OCI-M2 (cell line): ENCODE results near the gene SGK1.

Experiments used
- DNase-seq: peaks from one replicate; lab custom pipeline; 2025; ENCODE audit not compliant: unreplicated experiment; lab: John Stamatoyannopoulos, UW

Gene SGK1

DNA sequence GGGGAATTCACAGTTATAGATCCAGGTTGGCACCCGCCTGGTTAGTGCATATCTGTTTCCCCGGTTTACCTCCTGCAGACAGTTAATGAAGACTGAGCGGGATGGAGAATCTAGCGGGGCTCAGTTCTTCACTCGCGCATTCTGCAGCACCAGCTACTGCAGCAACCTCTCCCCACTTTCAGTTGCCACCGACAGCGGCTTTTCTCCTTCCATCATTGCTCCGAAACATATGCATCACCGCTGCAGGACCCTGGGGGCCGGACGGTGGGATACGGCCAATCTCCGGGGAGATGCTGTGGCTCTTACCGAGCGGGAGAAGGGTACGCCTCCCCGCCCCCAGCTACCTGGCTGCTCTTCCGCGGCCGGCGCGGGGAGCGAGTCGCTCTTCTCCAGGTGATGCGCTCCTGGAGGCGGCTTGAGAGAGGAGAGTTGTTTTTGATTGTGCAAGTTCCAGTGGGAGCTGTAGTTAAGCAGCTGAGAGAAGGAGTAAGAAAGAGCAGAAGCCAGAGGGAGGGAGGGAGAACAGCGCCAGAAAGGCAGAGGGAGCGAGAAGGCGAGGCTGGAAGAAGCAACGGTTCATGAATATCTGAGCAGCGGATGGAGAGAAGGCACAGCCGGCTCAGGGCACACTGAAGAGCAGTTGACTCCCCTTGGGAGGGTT is at the start of gene SGK1:
SGK1 (minus strand) TSS at position 642 of the 661 bp plus-strand sequence. CDS start 652 bp downstream, outside the sequence.
- no peak for DNase-seq

- DNase-seq, result no peak
Measured at GRCh38 chr6:134363323-134364039, 45.6 kb upstream of the SGK1 start.

DNA sequence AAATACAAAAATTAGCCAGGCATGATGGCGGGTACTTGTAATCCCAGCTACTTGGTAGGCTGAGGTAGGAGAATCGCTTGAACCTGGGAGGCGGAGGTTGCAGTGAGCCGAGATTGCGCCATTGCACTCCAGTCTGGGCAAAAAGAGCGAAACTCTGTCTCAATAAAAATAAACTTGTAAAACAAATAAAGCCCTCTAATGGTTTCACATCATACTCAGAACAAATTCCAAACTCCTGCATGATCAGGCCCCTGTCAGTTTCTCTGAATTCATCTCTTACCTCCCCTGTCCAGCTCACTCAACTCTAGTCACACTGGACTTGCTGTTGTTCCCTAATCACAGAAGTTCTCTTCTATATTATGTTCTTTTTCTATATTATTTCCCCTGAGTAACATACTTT is 43.1 kb upstream of the SGK1 start:
- DNase-seq, result no peak

DNA sequence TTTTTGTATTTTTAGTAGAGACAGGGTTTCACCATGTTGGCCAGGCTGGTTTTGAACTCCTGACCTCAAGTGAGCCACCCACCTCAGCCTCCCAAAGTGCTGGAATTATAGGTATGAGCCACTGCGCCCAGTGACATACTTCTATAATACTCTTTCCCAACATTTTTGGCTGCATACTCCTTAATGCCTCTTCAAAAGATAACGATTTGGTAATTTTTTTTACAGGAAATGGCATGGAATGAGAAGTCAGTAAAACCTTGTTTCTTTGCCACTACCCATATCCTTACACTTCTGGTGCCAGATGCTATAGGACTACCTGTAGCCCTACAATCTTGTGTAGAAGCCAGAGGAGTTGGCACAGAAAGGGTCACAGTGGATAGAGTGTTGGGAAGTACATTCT is 41.4 kb upstream of the SGK1 start:
- no peak for DNase-seq

GRCh38 chr6:134358320-134358719 is 40.4 kb upstream of the SGK1 start:
- no peak for DNase-seq

DNA sequence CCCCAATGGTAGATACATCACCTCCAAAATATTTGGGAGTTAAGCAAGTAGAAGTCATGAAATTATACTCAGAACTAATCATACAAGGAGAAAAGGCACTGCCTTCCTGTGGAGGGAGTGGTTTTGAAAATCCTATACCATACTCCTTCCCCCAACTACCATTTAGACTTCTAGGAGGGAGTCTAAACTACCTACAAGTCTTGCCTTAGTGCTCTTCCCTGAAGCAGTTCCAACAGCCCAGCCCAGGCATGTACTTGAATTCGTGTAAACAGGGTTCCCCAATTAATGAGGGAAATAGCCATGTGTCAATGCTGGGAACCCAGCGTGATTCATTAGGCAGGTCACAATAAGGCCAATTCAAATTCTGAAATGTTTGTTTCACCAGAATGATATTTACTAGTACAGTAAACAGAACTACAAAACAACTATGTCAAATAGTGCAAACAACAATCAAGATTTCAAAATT is 39.1 kb upstream of the SGK1 start:
- no peak for DNase-seq

GRCh38 chr6:134356405-134356804 is 38.5 kb upstream of the SGK1 start:
- no peak for DNase-seq

GRCh38 chr6:134352786-134353480 is 35.0 kb upstream of the SGK1 start:
- DNase-seq, result no peak

DNA sequence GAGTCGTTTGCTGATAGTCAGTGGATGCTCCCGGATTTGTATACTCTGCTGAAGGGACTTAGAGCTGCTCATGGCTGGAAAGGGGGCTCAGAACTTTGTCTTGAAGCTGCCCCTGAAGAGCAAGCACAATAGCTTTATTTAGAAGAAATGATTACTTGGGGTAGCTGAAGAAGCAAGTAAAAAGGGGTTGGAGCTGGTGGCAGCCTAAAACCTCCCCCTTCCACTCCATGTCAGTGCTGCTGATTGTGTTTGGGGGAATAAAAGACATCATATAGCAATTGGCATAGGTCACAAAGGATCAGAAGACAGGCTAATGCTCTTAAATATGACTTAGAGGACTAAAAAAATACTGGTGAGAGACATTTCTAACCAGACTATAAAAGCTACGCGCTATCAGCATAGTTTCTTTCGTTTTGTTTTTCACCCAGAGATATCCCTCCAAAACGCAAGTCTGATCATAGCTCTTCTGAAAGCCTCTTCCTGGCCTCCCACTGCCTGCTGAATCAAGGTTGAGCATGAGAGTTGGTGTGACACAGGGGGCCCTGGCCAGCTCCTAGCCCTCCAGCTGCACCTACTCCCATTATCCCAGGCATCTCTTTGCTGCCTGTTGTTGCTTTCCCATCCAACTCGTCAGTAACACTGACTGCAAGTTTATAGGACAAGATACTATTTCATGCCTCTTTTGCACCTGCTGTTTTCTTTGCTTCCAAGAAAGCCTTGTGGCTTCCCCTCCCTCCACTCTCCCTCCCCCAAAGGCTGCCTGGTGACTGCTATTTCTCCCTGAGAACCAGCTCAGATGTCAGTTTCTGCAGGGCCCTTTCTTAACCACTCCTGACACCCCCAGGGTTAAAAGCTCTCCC is 33.9 kb upstream of the SGK1 start:
- DNase-seq, result no peak

DNA sequence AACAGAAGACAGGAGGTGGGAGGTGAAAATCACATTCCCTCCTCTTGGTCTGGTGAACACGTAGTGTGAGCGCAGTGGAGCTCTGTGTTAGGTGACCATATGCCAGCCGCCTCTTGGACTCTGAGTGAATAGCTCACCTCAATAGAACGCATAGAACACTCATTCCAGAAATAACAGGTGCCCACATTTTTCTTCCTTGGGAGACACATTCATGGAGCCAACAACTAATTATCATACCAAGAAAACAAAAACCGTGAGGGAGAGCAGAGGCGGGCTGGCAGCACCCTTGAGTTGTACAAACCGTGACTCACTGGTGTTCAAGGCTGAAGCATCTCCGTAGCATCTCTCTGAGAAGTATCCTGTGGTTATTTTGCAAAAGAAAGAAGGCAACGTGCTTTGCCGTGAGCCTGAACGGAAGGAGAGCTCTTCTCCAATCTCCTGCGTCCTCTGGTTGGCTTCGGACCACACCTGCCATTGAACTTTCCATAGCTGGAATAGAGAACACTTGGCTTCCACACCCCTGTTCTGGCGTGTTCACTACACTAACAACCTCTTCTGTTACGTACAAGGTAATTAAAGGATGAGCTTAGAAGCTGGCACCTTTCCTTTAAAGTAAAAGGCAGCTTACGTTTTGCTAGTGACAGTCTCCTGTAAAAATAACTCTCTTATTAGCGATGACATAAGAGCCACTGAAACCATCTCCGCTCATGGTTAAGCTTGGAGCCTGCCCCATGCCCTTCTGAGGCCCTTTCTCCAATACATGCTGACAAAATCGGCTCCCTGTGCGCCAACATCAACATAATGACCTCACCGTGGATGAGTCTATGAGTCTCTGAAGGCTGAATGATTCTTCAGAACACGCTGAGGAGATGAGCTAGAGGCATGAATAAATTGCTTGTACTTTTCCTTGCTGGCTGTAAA is 30.2 kb upstream of the SGK1 start:
- DNase-seq, result no peak

- DNase-seq, result no peak
Measured at GRCh38 chr6:134346932-134347545, 29.1 kb upstream of the SGK1 start.

DNA sequence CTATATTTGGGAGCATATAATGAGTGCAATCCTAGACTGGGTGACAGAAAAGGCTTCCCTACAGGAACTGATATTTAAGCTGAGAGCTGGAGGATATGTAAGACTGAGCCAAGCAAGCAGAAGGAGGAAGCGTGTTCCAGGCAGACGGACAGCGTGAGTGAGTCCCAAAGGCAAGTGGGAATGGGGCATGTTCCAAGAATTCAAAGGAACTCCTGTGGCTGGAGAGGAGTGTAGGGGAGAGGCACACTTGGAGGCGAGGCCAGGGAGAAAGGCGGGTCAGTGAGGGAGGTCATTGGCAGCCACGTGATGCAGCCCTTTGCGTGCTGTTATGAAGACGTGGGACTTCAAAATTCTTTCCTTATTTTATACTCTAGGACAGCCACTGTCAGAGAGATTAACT is 27.9 kb upstream of the SGK1 start:
- no peak for DNase-seq

DNA sequence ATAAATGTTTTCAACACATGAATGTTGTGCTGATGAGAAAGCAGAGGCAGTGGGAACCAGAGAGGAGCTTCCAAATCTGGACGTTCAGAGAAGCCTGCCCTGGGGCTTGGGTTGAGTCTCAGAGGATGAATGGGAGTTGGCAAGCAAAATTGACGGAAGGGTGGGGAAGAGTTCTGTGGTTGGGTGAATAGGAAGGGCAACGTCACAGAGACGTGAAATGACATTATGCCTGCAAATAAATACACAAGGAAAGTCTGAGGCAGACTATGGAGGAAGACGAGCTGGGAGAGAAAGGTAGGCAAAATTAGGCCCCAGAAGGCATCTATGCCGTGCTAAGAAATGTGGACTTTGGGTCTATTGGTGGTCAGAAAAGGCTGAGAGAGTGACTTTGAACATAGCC is 25.2 kb upstream of the SGK1 start:
- no peak for DNase-seq

DNA sequence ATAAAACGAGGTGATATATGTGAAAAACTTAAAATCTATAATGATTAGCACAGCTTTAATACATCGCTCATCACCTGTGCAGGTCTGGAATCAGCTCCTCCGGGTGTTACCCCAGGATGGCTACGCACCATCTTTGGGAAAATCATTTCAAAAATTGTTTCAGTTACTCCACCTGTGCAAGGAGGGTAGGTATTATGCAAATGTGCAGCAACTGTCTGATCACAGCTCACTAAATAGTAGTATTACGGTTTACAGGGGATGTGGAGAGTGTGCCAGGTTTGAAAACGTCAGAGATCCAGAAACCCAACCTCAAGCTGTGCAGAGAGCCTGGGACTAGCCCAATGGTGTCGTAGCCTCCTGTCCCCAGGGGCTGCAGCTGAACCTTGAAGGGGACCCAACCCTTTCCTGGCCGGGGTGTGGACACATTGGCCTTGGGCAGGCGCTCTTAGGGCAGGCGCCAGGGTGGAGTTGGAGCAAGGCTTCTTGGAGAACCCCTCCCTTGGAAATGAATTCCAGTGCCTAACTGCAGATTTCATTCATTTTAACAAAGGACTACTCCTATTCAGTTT is 24.2 kb upstream of the SGK1 start:
- DNase-seq, result no peak

DNA sequence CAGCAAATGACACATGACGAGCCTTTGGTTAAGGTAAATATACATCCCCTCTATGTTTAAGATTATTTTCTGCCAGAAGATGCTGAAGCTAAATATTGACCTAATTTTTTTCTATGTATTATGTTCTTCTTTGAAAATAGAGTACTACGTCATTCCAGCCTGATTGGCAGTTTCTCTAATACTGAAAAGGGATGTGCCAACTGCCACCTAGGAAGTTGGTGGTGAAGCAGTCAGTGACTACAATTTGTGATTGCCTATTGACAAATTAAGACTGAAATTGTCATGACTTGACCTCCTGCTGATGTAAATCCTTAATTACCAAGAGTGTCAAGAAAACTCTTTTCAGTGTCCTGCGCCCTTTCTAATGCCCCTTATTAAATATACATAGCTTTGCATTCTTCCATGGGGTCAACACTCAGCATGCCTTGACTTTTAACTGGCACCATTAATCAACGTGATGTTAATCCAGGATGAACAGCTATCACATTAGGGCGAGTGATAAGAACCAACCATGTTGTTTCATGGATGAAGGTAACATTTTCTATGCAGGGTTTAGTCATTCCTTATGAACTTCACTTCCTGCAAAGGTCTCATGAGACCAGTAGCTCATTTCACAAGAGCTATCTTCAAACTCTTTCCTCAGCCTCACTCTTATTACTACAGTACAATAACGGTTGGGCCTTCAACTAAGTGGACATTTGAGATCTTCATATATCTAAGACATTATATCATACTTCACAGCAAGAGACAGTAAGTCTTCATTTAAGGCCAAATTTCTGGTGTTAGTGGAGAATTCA is 22.5 kb upstream of the SGK1 start:
- no peak for DNase-seq

GRCh38 chr6:134339216-134339615 is 21.3 kb upstream of the SGK1 start:
- DNase-seq, result no peak

GRCh38 chr6:134331256-134331655 is 13.3 kb upstream of the SGK1 start:
- no peak for DNase-seq

DNA sequence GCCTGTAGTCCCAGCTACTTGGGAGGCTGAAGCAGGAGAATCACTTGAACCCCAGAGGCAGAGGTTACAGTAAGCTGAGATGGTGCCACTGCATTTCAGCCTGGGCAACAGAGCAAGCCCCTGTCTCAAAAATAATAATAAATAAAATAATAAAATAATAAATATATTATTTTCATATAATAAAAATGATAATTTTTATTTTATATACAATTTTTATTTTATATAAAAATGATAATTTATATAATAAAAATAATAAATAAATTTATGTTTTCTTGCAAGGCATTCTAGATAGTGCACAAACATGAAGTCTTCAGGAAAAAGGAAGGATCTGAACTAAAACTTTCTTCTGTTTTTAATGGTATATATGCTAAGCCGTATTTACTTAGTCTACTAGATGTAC is 12.6 kb upstream of the SGK1 start:
- DNase-seq, result no peak

- DNase-seq, result no peak
Measured at GRCh38 chr6:134328792-134329191, 10.9 kb upstream of the SGK1 start.
